Measurements from ENCODE around the gene KCND2. TPM values are rescaled to one million over a fixed set of nuclear protein-coding genes. Genes with fewer than 3 reads are reported as not detected.

The KCND2 gene
- polyA plus RNA-seq, 1 donor from 2014 or later: not detected

GRCh38 chr7:120467676-120468075, 194.7 kb downstream of the KCND2 start:
- no peaks in the 10 kb centered on the region for H3K27me3 Mint-ChIP-seq
- peaks cover 0 to 4% (median 2%) of the 10 kb centered on the region in 3 donors for H3K9me3 Mint-ChIP-seq
- no peak overlapping the region for H3K4me3 Mint-ChIP-seq
- no peaks in the 10 kb centered on the region for H3K36me3 Mint-ChIP-seq
- H3K27ac Mint-ChIP-seq: no peak overlapping the region
- H3K4me1 Mint-ChIP-seq: peaks cover 0 to 1% (median 0%) of the 10 kb centered on the region in 3 donors

GRCh38 chr7:120468611-120469010, 195.6 kb downstream of the KCND2 start:
- H3K9me3 Mint-ChIP-seq: peaks cover 0 to 4% (median 2%) of the 10 kb centered on the region in 3 donors
- no peaks in the 10 kb centered on the region for H3K27me3 Mint-ChIP-seq
- no peak overlapping the region for H3K27ac Mint-ChIP-seq
- no peak overlapping the region for H3K4me3 Mint-ChIP-seq
- H3K4me1 Mint-ChIP-seq: peaks cover 0 to 1% (median 0%) of the 10 kb centered on the region in 3 donors
- H3K36me3 Mint-ChIP-seq: no peaks in the 10 kb centered on the region

- Mint-ChIP-seq H3K36me3 (no peaks in the 10 kb centered on the region), H3K27me3 (no peaks in the 10 kb centered on the region), H3K9me3 (peaks cover 0 to 2% (median 0%) of the 10 kb centered on the region in 3 donors), H3K4me1 (peaks cover 0 to 1% (median 0%) of the 10 kb centered on the region in 3 donors), H3K27ac (no peak overlapping the region), H3K4me3 (no peak overlapping the region)
These were observed 199.9 kb downstream of the KCND2 start for GRCh38 chr7:120472892-120473291.

- Mint-ChIP-seq H3K27me3 (no peaks in the 10 kb centered on the region), H3K27ac (no peak overlapping the region), H3K4me1 (peaks cover 0 to 1% (median 0%) of the 10 kb centered on the region in 3 donors), H3K36me3 (no peaks in the 10 kb centered on the region), H3K4me3 (no peak overlapping the region), H3K9me3 (peaks cover 0 to 2% (median 0%) of the 10 kb centered on the region in 3 donors)
These were observed 200.4 kb downstream of the KCND2 start for GRCh38 chr7:120473352-120473751.

DNA sequence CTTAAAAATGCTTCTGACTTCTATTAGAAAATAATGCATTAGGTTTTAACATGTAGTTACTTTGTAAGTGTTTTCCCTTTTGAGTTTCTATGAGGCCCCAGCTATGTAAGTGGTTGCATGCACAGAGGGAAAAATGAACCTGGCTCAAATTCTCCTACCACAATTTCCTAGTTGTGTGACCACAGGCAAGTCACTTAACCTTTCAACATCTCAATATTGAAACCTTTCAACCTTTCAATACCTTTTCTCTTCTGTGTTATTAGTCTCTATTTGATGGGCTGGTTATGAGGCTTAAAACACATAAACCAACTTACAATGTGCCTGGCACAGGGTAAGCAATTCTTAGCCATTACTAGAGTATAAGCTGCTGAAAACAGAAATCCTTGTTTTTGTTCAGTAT, 203.0 kb downstream of the KCND2 start:
- peaks cover 0 to 1% (median 0%) of the 10 kb centered on the region in 3 donors for H3K4me1 Mint-ChIP-seq

DNA sequence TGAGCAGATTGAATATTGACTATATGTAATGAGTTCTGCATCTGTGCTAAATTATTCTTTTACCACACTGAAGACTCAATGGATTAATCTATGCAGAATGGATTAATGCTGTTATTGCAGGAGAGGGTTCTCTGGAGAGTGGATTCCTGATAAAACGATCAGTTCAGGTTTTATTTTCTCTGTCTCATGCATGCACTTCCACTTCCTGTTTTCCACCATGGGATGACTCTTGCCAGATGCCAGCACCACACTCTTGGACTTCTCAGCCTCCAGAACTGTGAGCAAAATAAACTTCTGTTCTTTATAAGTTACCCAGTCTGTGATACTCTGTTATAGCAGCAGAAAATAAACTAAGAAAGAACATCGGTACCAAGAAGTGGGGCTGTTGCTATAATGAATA, 207.5 kb downstream of the KCND2 start:
- H3K4me1 Mint-ChIP-seq: no peaks in the 10 kb centered on the region
- no peaks in the 10 kb centered on the region for H3K27me3 Mint-ChIP-seq
- H3K27ac Mint-ChIP-seq: no peak overlapping the region
- peaks cover 0 to 6% (median 5%) of the 10 kb centered on the region in 3 donors for H3K9me3 Mint-ChIP-seq
- H3K4me3 Mint-ChIP-seq: no peak overlapping the region
- no peaks in the 10 kb centered on the region for H3K36me3 Mint-ChIP-seq

More for the DNA sequence above, 203.0 kb downstream of the KCND2 start:
- H3K27me3 Mint-ChIP-seq: no peaks in the 10 kb centered on the region
- peaks cover 0 to 4% (median 2%) of the 10 kb centered on the region in 3 donors for H3K9me3 Mint-ChIP-seq
- H3K4me3 Mint-ChIP-seq: no peak overlapping the region
- no peaks in the 10 kb centered on the region for H3K36me3 Mint-ChIP-seq
- no peak overlapping the region for H3K27ac Mint-ChIP-seq

DNA sequence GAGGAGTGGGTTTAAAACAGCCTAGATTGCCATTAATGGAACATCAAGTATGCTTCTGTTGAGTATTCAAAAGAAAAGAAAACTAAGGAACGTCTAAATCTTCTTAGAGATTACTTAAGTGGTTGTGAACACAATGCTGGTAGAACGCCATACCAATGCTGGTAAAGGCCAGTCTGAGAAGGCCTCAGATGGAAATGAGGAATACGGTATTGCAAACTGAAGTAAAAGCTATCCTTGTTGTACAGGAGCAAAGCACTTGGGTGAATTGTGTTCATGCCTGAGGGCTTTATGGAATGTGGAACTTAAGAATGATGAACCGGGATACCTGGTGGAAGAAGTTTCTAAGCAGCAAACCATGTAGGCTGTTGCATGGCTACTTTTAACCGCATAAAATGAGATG, 208.0 kb downstream of the KCND2 start:
- no peak overlapping the region for H3K4me3 Mint-ChIP-seq
- H3K9me3 Mint-ChIP-seq: peaks cover 0 to 6% (median 5%) of the 10 kb centered on the region in 3 donors
- no peak overlapping the region for H3K27ac Mint-ChIP-seq
- no peaks in the 10 kb centered on the region for H3K4me1 Mint-ChIP-seq
- H3K36me3 Mint-ChIP-seq: no peaks in the 10 kb centered on the region
- H3K27me3 Mint-ChIP-seq: no peaks in the 10 kb centered on the region

GRCh38 chr7:120486164-120486563, 213.2 kb downstream of the KCND2 start:
- H3K36me3 Mint-ChIP-seq: no peaks in the 10 kb centered on the region
- H3K4me3 Mint-ChIP-seq: no peak overlapping the region
- peaks cover 0 to 6% (median 0%) of the 10 kb centered on the region in 3 donors for H3K9me3 Mint-ChIP-seq
- H3K4me1 Mint-ChIP-seq: no peaks in the 10 kb centered on the region
- no peak overlapping the region for H3K27ac Mint-ChIP-seq
- no peaks in the 10 kb centered on the region for H3K27me3 Mint-ChIP-seq

GRCh38 chr7:120502132-120502531, 229.2 kb downstream of the KCND2 start:
- Mint-ChIP-seq H3K4me3 (no peak overlapping the region), H3K4me1 (no peaks in the 10 kb centered on the region), H3K27ac (no peak overlapping the region), H3K9me3 (peaks cover 0 to 1% (median 0%) of the 10 kb centered on the region in 3 donors), H3K27me3 (no peaks in the 10 kb centered on the region), H3K36me3 (no peaks in the 10 kb centered on the region)

DNA sequence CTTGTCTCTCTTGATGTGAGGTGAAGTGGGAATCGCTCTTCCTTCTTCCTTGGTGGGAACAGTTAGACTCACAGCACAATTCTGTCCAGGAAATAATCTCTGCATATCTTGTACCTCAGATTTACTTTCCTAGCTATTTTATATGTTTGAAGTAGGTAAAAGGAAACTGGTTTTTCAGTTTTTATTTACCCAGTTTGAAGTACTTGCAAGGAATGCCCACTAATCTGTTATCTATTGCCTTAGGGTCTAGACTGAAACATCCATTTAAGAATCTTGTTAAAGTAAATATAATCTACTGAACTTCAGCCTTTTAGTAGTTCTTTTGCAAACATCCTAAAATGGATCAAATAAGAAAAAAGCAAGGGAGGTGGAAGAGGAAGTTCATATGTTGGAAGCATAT, 229.8 kb downstream of the KCND2 start:
- no peak overlapping the region for H3K27ac Mint-ChIP-seq
- H3K9me3 Mint-ChIP-seq: no peaks in the 10 kb centered on the region
- H3K27me3 Mint-ChIP-seq: no peaks in the 10 kb centered on the region
- no peaks in the 10 kb centered on the region for H3K36me3 Mint-ChIP-seq
- no peaks in the 10 kb centered on the region for H3K4me1 Mint-ChIP-seq
- H3K4me3 Mint-ChIP-seq: no peak overlapping the region

DNA sequence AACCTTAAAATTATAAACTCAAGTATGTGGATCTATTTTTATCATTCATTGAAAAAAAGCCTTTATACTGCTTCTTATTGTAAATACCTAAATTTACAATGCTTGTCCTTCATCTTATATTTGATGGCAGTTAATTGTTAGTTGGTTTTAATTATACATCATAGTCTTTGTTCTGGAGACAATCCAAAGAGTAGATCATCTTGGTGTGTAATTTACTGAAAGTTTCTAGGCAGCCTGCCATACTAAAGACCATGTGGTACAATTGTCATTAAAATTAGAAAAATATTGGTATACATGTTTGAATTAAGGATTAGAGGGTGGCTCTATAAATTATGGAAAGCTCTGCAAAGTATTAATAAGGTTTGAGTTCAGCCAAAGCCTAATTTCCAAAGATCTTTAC, 231.4 kb downstream of the KCND2 start:
- Mint-ChIP-seq H3K36me3 (no peaks in the 10 kb centered on the region), H3K4me1 (no peaks in the 10 kb centered on the region), H3K27me3 (no peaks in the 10 kb centered on the region), H3K9me3 (no peaks in the 10 kb centered on the region), H3K4me3 (no peak overlapping the region), H3K27ac (no peak overlapping the region)

- Mint-ChIP-seq H3K9me3 (no peaks in the 10 kb centered on the region), H3K27ac (no peak overlapping the region), H3K4me3 (no peak overlapping the region), H3K36me3 (no peaks in the 10 kb centered on the region), H3K4me1 (no peaks in the 10 kb centered on the region), H3K27me3 (no peaks in the 10 kb centered on the region)
These were observed 232.8 kb downstream of the KCND2 start for GRCh38 chr7:120505770-120506169.

DNA sequence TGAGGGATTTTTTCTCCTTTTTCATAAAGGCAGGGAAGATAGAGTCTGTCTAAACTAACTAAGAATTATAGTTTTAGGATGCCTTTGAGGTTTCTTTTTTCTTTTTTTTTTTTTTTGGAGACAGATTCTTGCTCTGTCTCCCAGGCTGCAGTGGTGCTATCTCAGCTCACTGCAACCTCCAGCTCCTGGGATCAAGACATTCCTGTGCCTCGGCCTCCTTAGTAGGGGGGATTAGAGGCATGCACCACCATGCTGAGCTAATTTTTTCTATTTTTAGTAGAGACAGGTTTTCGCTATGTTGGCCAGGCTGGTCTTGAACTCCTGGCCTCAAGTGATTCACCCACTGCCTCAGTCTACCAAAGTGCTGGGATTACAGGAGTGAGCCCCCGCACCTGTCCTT, 239.7 kb downstream of the KCND2 start:
- H3K4me1 Mint-ChIP-seq: no peaks in the 10 kb centered on the region
- no peak overlapping the region for H3K4me3 Mint-ChIP-seq
- H3K27me3 Mint-ChIP-seq: no peaks in the 10 kb centered on the region
- peaks cover 0 to 2% (median 0%) of the 10 kb centered on the region in 3 donors for H3K9me3 Mint-ChIP-seq
- no peak overlapping the region for H3K27ac Mint-ChIP-seq
- H3K36me3 Mint-ChIP-seq: no peaks in the 10 kb centered on the region

DNA sequence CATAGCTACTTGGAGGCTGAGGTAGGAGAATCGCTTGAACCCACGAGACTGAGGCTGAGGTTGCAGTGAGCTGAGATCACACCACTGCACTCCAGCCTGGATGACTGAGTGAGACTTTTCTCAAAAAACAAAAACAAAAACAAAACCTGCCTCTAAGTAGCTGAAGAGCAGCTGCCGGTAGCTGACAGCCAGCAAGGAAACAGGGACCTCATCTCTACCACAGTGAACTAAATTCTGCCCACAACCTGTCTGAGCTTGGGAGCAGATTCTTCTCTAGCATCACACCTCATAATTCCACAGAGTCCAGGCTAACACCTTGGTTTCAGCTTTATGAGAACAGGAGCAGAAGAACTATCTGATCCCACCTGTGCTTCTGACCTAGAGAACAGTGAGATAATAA, 246.2 kb downstream of the KCND2 start:
- Mint-ChIP-seq H3K9me3 (peaks cover 0 to 2% (median 0%) of the 10 kb centered on the region in 3 donors), H3K4me1 (no peaks in the 10 kb centered on the region), H3K27ac (peak overlapping the region in 1 of 3 donors; percentile 58), H3K27me3 (no peaks in the 10 kb centered on the region), H3K4me3 (no peak overlapping the region), H3K36me3 (no peaks in the 10 kb centered on the region)

- Mint-ChIP-seq H3K27ac (peak overlapping the region in 1 of 3 donors; percentile 36), H3K4me1 (no peaks in the 10 kb centered on the region), H3K9me3 (no peaks in the 10 kb centered on the region), H3K27me3 (no peaks in the 10 kb centered on the region), H3K36me3 (no peaks in the 10 kb centered on the region), H3K4me3 (no peak overlapping the region)
These were observed 249.1 kb downstream of the KCND2 start for GRCh38 chr7:120521761-120522737.

DNA sequence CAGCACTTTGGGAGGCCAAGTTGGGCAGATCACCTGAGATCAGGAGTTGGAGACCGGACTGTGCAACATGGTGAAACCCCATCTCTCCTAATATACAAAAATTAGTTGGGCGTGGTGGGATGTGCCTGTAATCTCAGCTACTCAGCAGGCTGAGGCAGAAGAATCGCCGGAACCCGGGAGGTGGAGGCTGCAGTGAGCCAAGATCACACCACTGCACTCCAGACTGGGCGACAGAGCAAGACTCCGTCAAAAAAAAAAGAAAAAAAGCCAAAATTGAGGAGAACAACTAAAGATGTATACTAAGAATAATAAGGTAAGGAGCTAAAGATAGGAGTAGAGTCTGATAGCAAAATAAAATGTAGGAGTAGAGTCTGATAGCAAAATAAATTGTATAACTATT, 251.0 kb downstream of the KCND2 start:
- H3K9me3 Mint-ChIP-seq: no peaks in the 10 kb centered on the region
- no peaks in the 10 kb centered on the region for H3K4me1 Mint-ChIP-seq
- H3K27ac Mint-ChIP-seq: no peak overlapping the region
- no peak overlapping the region for H3K4me3 Mint-ChIP-seq
- H3K36me3 Mint-ChIP-seq: no peaks in the 10 kb centered on the region
- no peaks in the 10 kb centered on the region for H3K27me3 Mint-ChIP-seq

Measured in IgD-negative memory B cell (primary cell).